Astrocyte (in vitro differentiated cells and primary cell): ENCODE measurements around the gene CITED1. TPM values are rescaled to one million over a fixed set of nuclear protein-coding genes. Genes with fewer than 3 reads are reported as not detected.

Source experiments
- DNase-seq: peaks from one replicate; pipeline ENCODE4 v3.0.0-alpha.2; 2010; ENCODE audit warnings: low read depth
- FAIRE-seq: peaks from 2 replicates; lab custom pipeline; 2011; peaks lifted over from hg19 to GRCh38; lab: Jason Lieb, UNC
- H2AFZ ChIP-seq: 2 replicates; pipeline ENCODE4 v1.6.0; 2012; ENCODE audit warnings: low read depth, low read length, inconsistent platforms
- H3K27ac ChIP-seq: 2 replicates; pipeline ENCODE4 v1.5.1; 2011; ENCODE audit warnings: low read depth, low read length, inconsistent platforms
- H3K27me3 ChIP-seq: 2 replicates; pipeline ENCODE4 v1.6.0; 2011; ENCODE audit warnings: low read length, inconsistent platforms; ENCODE audit not compliant: insufficient read depth
- H3K36me3 ChIP-seq: 2 replicates; pipeline ENCODE4 v1.5.1; 2011; ENCODE audit warnings: low read length, inconsistent platforms; ENCODE audit not compliant: insufficient read depth
- H3K4me1 ChIP-seq: 2 replicates; pipeline ENCODE4 v1.5.1; 2011; ENCODE audit warnings: low read length, inconsistent platforms; ENCODE audit not compliant: insufficient read depth
- H3K4me2 ChIP-seq: 2 replicates; pipeline ENCODE4 v1.6.0; 2012; ENCODE audit warnings: low read length, inconsistent platforms
- H3K4me3 ChIP-seq: 2 replicates; pipeline ENCODE4 v1.5.1; 2011; ENCODE audit warnings: low read depth, mild to moderate bottlenecking, low read length, inconsistent platforms; ENCODE audit not compliant: insufficient read depth
- H3K79me2 ChIP-seq: 2 replicates; pipeline ENCODE4 v1.6.0; 2012; ENCODE audit warnings: mild to moderate bottlenecking, low read length, inconsistent platforms; ENCODE audit not compliant: insufficient read depth
- H3K9ac ChIP-seq: 2 replicates; pipeline ENCODE4 v1.6.0; 2012; ENCODE audit warnings: mild to moderate bottlenecking, low read length, inconsistent platforms
- H3K9me3 ChIP-seq: 2 replicates; pipeline ENCODE4 v1.5.1; 2012; ENCODE audit warnings: low read depth, mild to moderate bottlenecking, low read length, inconsistent platforms; ENCODE audit not compliant: insufficient read depth
- H4K20me1 ChIP-seq: 2 replicates; pipeline ENCODE4 v1.6.0; 2012; ENCODE audit warnings: low read length, inconsistent platforms; ENCODE audit not compliant: insufficient read depth
- H3K27ac Mint-ChIP-seq: one replicate; pipeline ENCODE4 v1.8.0; 2021; ENCODE audit warnings: mild to moderate bottlenecking, mixed read lengths; ENCODE audit not compliant: unreplicated experiment
- H3K27me3 Mint-ChIP-seq: one replicate; pipeline ENCODE4 v1.8.0; 2021; ENCODE audit warnings: low read depth, mixed read lengths; ENCODE audit not compliant: unreplicated experiment
- H3K36me3 Mint-ChIP-seq: one replicate; pipeline ENCODE4 v1.8.0; 2021; ENCODE audit warnings: low read depth, mixed read lengths; ENCODE audit not compliant: unreplicated experiment
- H3K4me1 Mint-ChIP-seq: one replicate; pipeline ENCODE4 v1.8.0; 2021; ENCODE audit warnings: low read depth, mixed read lengths; ENCODE audit not compliant: unreplicated experiment
- H3K4me3 Mint-ChIP-seq: one replicate; pipeline ENCODE4 v1.8.0; 2021; ENCODE audit warnings: mild to moderate bottlenecking, moderate library complexity, mixed read lengths; ENCODE audit not compliant: unreplicated experiment
- H3K9me3 Mint-ChIP-seq: one replicate; pipeline ENCODE4 v1.8.0; 2021; ENCODE audit warnings: mild to moderate bottlenecking, mixed read lengths; ENCODE audit not compliant: unreplicated experiment
- EZH2 ChIP-seq: IDR thresholded peaks from 2 replicates; pipeline ENCODE4 v1.6.1; 2012; ENCODE audit warnings: mild to moderate bottlenecking, low read length, inconsistent platforms; ENCODE audit not compliant: insufficient read depth
- total RNA-seq: library from RNA; stranded (reverse); gene quantifications from 2 replicates; pipeline ENCODE4 v1.2.1, GENCODE V29; 2021
- TF ChIP-seq, protein P1 (sequence below): IDR thresholded peaks from 2 replicates; pipeline ENCODE4 v1.5.1; 2011; ENCODE audit warnings: low read depth, mild to moderate bottlenecking, inconsistent platforms, low read length, moderate library complexity; ENCODE audit not compliant: insufficient read depth

Gene CITED1
- total RNA-seq, 1 donor from 2014 or later = not detected

DNA sequence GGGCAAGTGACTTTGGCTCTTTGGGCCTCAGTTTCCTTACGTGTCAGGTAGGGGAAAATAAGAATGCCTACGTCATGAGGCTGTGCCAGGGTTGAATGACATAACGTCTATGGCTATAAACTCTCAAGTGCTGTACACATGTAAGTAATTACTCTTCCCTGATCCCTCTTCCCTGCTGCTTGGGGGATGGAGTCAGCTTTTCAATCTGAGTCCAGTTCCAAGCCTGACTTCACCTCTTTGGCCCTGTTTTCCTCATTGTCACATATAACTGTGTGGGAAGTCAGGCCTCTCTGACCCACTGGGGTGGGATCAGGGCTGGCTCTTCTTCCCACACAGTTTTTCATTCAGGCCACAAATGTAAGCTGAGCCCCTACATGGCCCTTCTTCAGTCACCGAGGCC, 11.4 kb upstream of the CITED1 start:
- DNase-seq (no peak), FAIRE-seq (peak; percentile 87)
- Histone ChIP-seq H3K9me3 (no peaks in the 10 kb centered on the region), H3K36me3 (no peaks in the 10 kb centered on the region), H3K9ac (no peak overlapping the region), H2AFZ (no peak overlapping the region), H3K4me1 (no peaks in the 10 kb centered on the region), H3K27ac (no peak overlapping the region), H4K20me1 (no peaks in the 10 kb centered on the region), H3K4me2 (no peak overlapping the region), H3K27me3 (no peaks in the 10 kb centered on the region), H3K4me3 (no peak overlapping the region), H3K79me2 (no peaks in the 10 kb centered on the region)
- Mint-ChIP-seq H3K27ac (no peak overlapping the region), H3K4me1 (no peaks in the 10 kb centered on the region), H3K9me3 (no peaks in the 10 kb centered on the region), H3K27me3 (peaks cover 20% of the 10 kb centered on the region), H3K36me3 (no peaks in the 10 kb centered on the region), H3K4me3 (no peak overlapping the region)
- TF ChIP-seq EZH2 = no peak
- TF ChIP-seq, protein P1, sequence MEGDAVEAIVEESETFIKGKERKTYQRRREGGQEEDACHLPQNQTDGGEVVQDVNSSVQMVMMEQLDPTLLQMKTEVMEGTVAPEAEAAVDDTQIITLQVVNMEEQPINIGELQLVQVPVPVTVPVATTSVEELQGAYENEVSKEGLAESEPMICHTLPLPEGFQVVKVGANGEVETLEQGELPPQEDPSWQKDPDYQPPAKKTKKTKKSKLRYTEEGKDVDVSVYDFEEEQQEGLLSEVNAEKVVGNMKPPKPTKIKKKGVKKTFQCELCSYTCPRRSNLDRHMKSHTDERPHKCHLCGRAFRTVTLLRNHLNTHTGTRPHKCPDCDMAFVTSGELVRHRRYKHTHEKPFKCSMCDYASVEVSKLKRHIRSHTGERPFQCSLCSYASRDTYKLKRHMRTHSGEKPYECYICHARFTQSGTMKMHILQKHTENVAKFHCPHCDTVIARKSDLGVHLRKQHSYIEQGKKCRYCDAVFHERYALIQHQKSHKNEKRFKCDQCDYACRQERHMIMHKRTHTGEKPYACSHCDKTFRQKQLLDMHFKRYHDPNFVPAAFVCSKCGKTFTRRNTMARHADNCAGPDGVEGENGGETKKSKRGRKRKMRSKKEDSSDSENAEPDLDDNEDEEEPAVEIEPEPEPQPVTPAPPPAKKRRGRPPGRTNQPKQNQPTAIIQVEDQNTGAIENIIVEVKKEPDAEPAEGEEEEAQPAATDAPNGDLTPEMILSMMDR = no peak

DNA sequence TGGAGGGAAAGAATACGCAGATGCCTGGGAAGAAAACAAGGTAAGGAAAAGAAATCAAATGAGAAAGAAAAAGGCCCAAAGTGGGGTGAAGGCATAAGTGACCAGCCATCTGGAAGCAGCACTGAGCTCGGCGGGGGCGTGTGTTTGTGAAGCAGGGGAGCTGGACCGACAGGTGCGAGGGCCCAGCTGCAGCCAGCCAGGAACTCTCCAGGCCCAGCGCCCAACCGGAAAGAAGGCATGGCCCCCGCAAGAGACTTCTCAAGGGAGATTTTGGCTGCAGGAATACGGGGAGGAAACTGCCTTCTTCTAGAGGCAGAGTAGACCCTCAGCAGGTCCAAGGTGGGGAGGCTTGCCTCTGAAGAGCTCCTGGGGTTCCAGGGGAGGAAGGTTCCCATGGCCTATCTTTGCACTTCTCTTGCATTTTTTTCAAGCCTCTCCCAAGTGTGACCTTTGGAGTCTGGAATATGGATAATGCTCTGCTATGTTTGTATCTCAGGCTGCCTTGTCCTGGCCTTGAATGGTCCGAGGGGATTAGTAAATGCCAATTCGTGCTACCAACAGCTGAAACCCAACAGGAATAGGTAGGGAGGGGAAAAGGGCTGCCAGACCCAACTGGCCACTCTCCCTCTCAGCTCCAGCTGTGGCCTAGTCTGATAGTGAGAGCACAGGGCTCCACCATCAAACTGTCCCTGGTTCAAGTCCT, 10.8 kb upstream of the CITED1 start:
- Histone ChIP-seq H3K4me3 (no peak overlapping the region), H3K4me2 (no peak overlapping the region), H3K4me1 (no peaks in the 10 kb centered on the region), H3K9me3 (no peaks in the 10 kb centered on the region), H4K20me1 (no peaks in the 10 kb centered on the region), H3K27ac (no peak overlapping the region), H3K9ac (no peak overlapping the region), H3K36me3 (no peaks in the 10 kb centered on the region), H2AFZ (no peak overlapping the region), H3K27me3 (no peaks in the 10 kb centered on the region), H3K79me2 (no peaks in the 10 kb centered on the region)
- H3K9me3 Mint-ChIP-seq = no peaks in the 10 kb centered on the region
- peaks cover 20% of the 10 kb centered on the region for H3K27me3 Mint-ChIP-seq
- no peak for DNase-seq
- FAIRE-seq = no peak
- no peaks in the 10 kb centered on the region for H3K36me3 Mint-ChIP-seq
- TF ChIP-seq, protein P1 = no peak
- no peak for TF ChIP-seq EZH2
- no peak overlapping the region for H3K4me3 Mint-ChIP-seq
- no peak overlapping the region for H3K27ac Mint-ChIP-seq
- no peaks in the 10 kb centered on the region for H3K4me1 Mint-ChIP-seq

DNA sequence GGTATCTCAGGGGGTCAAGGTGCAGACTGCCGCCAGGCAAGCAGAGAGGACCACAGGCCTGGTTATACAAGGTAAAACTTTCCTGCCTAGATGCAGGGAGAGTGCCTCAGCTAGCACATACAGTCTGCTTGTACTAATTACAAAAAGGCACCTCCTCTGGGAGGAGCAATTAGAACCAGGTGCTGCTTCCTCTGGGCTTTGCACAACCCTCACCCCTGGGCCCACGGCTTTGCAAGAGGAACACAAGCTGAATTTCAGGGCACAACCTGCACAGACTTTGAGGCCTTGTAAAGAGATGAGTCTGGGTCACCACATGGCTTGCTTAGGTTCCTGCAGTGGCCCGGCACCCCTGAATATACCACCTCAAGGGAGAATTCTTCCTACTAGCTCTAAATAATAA, 9.2 kb upstream of the CITED1 start:
- Histone ChIP-seq H2AFZ (no peak overlapping the region), H3K79me2 (no peaks in the 10 kb centered on the region), H3K4me2 (no peak overlapping the region), H3K36me3 (no peaks in the 10 kb centered on the region), H3K4me3 (no peak overlapping the region), H4K20me1 (no peaks in the 10 kb centered on the region), H3K9me3 (no peaks in the 10 kb centered on the region), H3K27me3 (no peaks in the 10 kb centered on the region), H3K4me1 (no peaks in the 10 kb centered on the region), H3K27ac (no peak overlapping the region), H3K9ac (no peak overlapping the region)
- no peak overlapping the region for H3K4me3 Mint-ChIP-seq
- no peak overlapping the region for H3K27ac Mint-ChIP-seq
- no peaks in the 10 kb centered on the region for H3K4me1 Mint-ChIP-seq
- H3K27me3 Mint-ChIP-seq = peaks cover 20% of the 10 kb centered on the region
- no peak for TF ChIP-seq EZH2
- TF ChIP-seq, protein P1 = no peak
- peak; percentile 5 for FAIRE-seq
- no peaks in the 10 kb centered on the region for H3K36me3 Mint-ChIP-seq
- H3K9me3 Mint-ChIP-seq = no peaks in the 10 kb centered on the region
- DNase-seq = no peak
